Esophagus muscularis mucosa (tissue), 3 donors: ENCODE results near the gene ARHGEF7.

Experiments
- CTCF ChIP-seq, 3 experiments: fragments of 200-600 bp in 2 of 3; fragments of 450-650 bp in 1 of 3; sonication (generic) in 2 of 3; IDR thresholded peaks; one replicate each; pipeline ENCODE4 v1.5.1; 2017 to 2019; ENCODE audit warnings: antibody characterized with exemption in 3 of 3, mild to moderate bottlenecking in 2 of 3, moderate library complexity in 1 of 3
- POLR2A ChIP-seq: fragments of 450-650 bp; IDR thresholded peaks from one replicate; pipeline ENCODE4 v1.6.1; 2017; ENCODE audit warnings: antibody characterized with exemption, moderate library complexity, mild to moderate bottlenecking, low read depth

- TF ChIP-seq CTCF (IDR thresholded peaks at IDR 0.05) (no peak), POLR2A (no peak)
These were observed 17.8 kb downstream of the ARHGEF7 start for GRCh38 chr13:111132948-111133347.
